KOPT-K1 (cell line): ENCODE results near the gene ATP2C1.
"Not testable (repeated sequence)": the region's sequence is repeated elsewhere in the genome, so short reads cannot be mapped to it uniquely, and the experiment has no call there.

ENCODE experiments used
- H3K27ac ChIP-seq: fragments of 200-600 bp; sonication (generic); 2 replicates; pipeline ENCODE4 v1.5.1; 2016; ENCODE audit warnings: antibody characterized with exemption, mild to moderate bottlenecking, low read depth, low read length; ENCODE audit not compliant: poor library complexity, severe bottlenecking
- H3K36me3 ChIP-seq: fragments of 200-600 bp; sonication (generic); 2 replicates; pipeline ENCODE4 v1.5.1; 2017; ENCODE audit warnings: antibody characterized with exemption, mild to moderate bottlenecking, low read length, moderate library complexity; ENCODE audit not compliant: insufficient read depth
- H3K9me3 ChIP-seq: fragments of 200-600 bp; sonication (generic); 2 replicates; pipeline ENCODE4 v1.5.1; 2017; ENCODE audit warnings: antibody characterized with exemption, low read length, mild to moderate bottlenecking; ENCODE audit not compliant: insufficient read depth, poor library complexity, severe bottlenecking

The ATP2C1 gene

GRCh38 chr3:130893376-130894129, at the start of gene ATP2C1:
ATP2C1 (plus strand) TSS chr3:130894084; CDS start chr3:130894770, 686 bp downstream.
- Histone ChIP-seq H3K9me3 (no peaks in the 10 kb centered on the region), H3K27ac (peak within 1 kb of the TSS; percentile 93), H3K36me3 (no peaks in the 10 kb centered on the region)

GRCh38 chr3:130844462-130844861, 49.4 kb upstream of the ATP2C1 start:
- H3K9me3 ChIP-seq = no peaks in the 10 kb centered on the region

GRCh38 chr3:130846181-130846580, 47.7 kb upstream of the ATP2C1 start:
- Histone ChIP-seq H3K27ac (no peak overlapping the region), H3K36me3 (no peaks in the 10 kb centered on the region), H3K9me3 (no peaks in the 10 kb centered on the region)

More at GRCh38 chr3:130844462-130844861, 49.4 kb upstream of the ATP2C1 start:
- Histone ChIP-seq H3K36me3 (no peaks in the 10 kb centered on the region), H3K27ac (no peak overlapping the region)

DNA sequence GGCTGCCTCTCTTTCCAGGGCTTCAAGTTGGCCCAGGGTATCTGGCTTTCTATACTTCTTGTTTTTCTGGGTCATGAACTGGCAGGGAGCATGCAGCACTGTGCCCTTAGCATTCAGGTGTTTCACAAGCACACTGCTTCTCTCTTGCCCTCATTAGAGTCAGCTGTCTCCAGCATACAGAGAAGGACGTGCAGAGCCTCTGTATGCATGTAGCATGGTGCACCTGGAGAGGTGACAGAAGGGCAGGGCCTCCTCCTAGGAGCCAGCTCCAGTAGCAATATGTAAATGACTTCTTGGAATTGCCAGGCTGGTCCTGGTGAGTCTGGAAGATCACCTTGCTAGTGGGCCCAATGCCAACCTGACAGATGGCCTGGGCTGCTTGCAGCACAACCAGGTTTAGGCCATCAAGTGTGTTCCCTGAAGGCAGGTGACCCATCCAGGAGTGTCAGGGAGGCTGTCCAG, 44.8 kb upstream of the ATP2C1 start:
- Histone ChIP-seq H3K27ac (peak overlapping the region; percentile 83), H3K36me3 (no peaks in the 10 kb centered on the region), H3K9me3 (no peaks in the 10 kb centered on the region)

- Histone ChIP-seq H3K36me3 (no peaks in the 10 kb centered on the region), H3K27ac (peak overlapping the region; percentile 83), H3K9me3 (no peaks in the 10 kb centered on the region)
Measured at GRCh38 chr3:130850044-130850797, 43.7 kb upstream of the ATP2C1 start.

DNA sequence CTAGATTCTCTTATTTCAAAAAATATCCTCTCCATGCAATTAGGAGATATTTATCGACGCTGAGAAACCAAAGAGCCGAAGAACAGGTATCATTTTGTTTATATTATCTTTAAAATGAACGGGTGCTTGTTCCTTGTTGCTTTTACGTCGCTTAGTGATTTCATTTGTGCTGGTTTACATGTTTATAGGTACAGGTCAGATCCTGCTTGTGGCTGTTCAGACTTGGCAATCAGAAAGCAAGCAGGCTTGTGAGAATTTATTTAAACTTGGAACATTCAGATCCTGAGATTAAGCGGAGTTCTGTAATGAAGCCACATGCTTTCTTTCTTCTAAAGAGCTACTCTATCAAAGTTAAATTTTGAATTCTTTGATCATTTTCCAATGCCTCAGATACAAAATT, 43.0 kb upstream of the ATP2C1 start:
- no peaks in the 10 kb centered on the region for H3K9me3 ChIP-seq
- H3K27ac ChIP-seq = peak overlapping the region; percentile 83
- no peaks in the 10 kb centered on the region for H3K36me3 ChIP-seq

GRCh38 chr3:130851277-130851676, 42.6 kb upstream of the ATP2C1 start:
- H3K27ac ChIP-seq = peak overlapping the region; percentile 83
- no peaks in the 10 kb centered on the region for H3K9me3 ChIP-seq
- no peaks in the 10 kb centered on the region for H3K36me3 ChIP-seq

GRCh38 chr3:130853581-130853980, 40.3 kb upstream of the ATP2C1 start:
- Histone ChIP-seq H3K9me3 (no peaks in the 10 kb centered on the region), H3K27ac (no peak overlapping the region), H3K36me3 (no peaks in the 10 kb centered on the region)

- no peak overlapping the region for H3K27ac ChIP-seq
- H3K9me3 ChIP-seq = no peaks in the 10 kb centered on the region
Measured at GRCh38 chr3:130854208-130854864, 39.5 kb upstream of the ATP2C1 start.

DNA sequence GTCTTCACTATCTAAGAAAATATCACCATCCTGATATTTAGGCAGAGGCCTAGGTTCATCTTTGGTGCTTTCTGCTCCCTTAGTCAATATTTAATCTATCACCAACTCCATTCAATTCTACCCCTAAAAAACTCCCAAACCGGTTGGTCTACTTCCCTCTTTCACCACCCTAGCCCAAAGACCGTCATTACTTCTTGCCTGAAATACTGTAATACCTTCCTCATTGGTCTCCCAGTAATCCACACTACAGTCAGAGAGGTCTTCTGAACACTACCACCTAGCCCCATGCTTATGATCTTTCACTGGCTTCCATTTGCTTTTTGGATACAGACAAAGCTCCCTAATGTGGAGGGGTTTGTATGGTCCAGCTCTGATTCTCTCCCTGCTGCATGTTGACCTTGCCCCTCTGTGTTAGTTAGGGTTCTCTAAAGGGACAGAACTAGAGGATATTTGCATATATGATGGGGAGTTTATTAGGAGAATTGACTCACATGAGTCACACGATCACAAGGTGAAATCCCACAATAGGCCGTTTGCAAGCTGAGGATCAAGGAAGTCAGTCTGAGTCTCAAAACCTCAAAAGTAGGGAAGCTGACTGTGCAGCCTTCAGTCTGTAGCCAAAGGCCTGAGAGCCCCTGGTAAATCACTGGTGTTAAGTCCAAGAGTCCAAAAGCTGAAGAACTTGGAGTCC, 36.4 kb upstream of the ATP2C1 start:
- H3K9me3 ChIP-seq = no peaks in the 10 kb centered on the region
- no peaks in the 10 kb centered on the region for H3K36me3 ChIP-seq
- H3K27ac ChIP-seq = no peak overlapping the region

More at GRCh38 chr3:130854208-130854864, 39.5 kb upstream of the ATP2C1 start:
- H3K36me3 ChIP-seq = no peaks in the 10 kb centered on the region

DNA sequence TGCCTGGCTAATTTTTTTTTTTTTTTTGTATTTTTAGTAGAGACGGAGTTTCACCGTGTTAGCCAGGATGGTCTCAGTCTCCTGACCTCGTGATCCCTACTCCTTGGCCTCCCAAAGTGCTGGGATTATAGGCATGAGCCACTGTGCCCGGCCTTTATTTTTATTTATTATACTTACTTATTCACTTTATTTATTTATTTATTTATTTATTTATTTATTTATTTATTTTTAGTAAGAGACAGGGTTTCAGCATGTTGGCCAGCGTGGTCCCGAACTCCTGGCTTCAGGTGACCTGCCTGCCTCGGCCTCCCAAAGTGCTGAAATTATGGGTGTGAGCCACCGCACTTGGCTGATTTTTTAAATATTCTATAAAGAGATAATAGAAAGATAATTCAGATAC, 31.8 kb upstream of the ATP2C1 start:
- H3K9me3 ChIP-seq = peaks cover 13% of the 10 kb centered on the region
- not testable (repeated sequence) for H3K27ac ChIP-seq, H3K36me3 ChIP-seq

DNA sequence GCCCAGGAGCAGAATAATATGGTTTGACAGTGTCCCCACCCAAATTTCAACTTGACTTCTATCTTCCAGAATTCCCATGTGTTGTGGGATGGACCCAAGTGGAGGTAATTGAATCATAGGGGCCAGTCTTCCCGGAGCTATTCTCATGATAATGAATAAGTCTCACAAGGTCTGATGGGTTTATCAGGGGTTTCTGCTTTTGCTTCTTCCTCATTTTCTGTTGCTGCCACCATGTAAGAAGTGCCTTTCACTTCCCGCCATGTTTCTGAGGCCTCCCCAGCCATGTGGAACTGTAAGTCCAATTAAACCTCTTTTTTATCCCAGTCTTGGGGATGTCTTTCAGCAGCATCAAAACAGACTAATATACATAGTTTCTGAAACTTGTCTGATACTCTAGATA, 28.4 kb upstream of the ATP2C1 start:
- H3K36me3 ChIP-seq = no peaks in the 10 kb centered on the region
- peaks cover 14% of the 10 kb centered on the region for H3K9me3 ChIP-seq
- no peak overlapping the region for H3K27ac ChIP-seq

DNA sequence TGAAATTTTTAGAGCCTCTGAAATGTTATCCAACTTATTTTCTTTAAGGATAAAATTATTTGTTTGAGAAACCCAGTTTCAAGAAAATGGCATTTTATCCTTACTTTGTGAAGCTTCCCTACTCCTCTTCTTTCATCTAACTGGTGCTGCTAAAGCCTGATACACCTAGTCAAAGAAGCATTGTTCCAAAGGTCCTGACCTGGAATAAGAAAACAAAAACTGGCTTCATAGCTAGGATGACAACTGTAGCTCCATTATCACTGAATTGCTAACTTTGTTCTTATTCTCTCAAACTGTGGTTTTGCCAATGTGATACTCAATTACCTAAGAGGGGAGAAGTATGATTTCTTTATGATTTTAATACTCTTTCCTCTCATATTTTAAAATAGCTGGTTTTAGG, 27.6 kb upstream of the ATP2C1 start:
- peaks cover 14% of the 10 kb centered on the region for H3K9me3 ChIP-seq
- no peak overlapping the region for H3K27ac ChIP-seq
- no peaks in the 10 kb centered on the region for H3K36me3 ChIP-seq

DNA sequence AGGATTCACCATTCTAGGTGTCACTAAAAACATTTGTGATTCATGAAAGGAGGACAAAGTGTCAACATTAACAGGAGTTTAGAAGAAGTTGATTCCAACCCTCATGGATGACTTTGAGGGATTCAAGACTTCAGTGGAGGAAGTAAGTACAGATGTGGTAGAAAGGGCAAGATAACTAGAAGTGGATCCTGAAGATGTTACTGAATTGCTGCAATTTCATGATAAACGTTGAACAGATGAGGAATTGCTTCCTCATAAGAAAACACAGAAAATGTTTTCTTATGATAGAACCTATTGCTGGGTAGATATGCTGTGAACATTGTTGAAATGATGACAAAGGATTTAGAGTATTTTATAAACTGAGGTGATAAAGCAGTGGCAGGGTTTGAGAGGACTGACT, 23.5 kb upstream of the ATP2C1 start:
- Histone ChIP-seq H3K9me3 (peaks cover 8% of the 10 kb centered on the region), H3K27ac (no peak overlapping the region)

GRCh38 chr3:130876594-130876993, 17.3 kb upstream of the ATP2C1 start:
- H3K9me3 ChIP-seq = peaks cover 25% of the 10 kb centered on the region
- no peaks in the 10 kb centered on the region for H3K36me3 ChIP-seq
- no peak overlapping the region for H3K27ac ChIP-seq

More for the DNA sequence above, 23.5 kb upstream of the ATP2C1 start:
- no peaks in the 10 kb centered on the region for H3K36me3 ChIP-seq
